WTC11 (cell line): ENCODE measurements around the gene R3HDM4. TPM values are rescaled to one million over a fixed set of nuclear protein-coding genes. Genes with fewer than 3 reads are reported as not detected.

Experiments used
- ATAC-seq: fragments of 200-7000 bp; cut with Tn5 transposase; 2 replicates; pipeline ENCODE4 v1.10.0; 2021; ENCODE audit warnings: mild to moderate bottlenecking, moderate library complexity
- CTCF ChIA-PET: fragments of 300-600 bp; sonication (Branson Sonifier 250); formaldehyde crosslinking; loops from one replicate; lab custom pipeline; 2021; ENCODE audit warnings: antibody characterized with exemption; lab: Charles Lee
- POLR2A ChIA-PET: fragments of 350-600 bp; sonication (Branson Sonifier 250); formaldehyde crosslinking; loops from one replicate; lab custom pipeline; 2021; ENCODE audit warnings: antibody characterized with exemption; lab: Charles Lee
- DNase-seq: peaks from one replicate; pipeline ENCODE4 v3.0.0; 2021; ENCODE audit warnings: low spot score
- H3K27ac Mint-ChIP-seq: 2 replicates; pipeline ENCODE4 v1.8.0; 2021; ENCODE audit warnings: mixed read lengths
- H3K27me3 Mint-ChIP-seq: 2 replicates; pipeline ENCODE4 v1.8.0; 2021; ENCODE audit warnings: low read depth, mild to moderate bottlenecking, moderate library complexity, mixed read lengths
- H3K36me3 Mint-ChIP-seq: 2 replicates; pipeline ENCODE4 v1.8.0; 2021; ENCODE audit warnings: mixed read lengths
- H3K4me1 Mint-ChIP-seq: 2 replicates; pipeline ENCODE4 v1.8.0; 2022; ENCODE audit warnings: mixed read lengths
- H3K4me3 Mint-ChIP-seq: 2 replicates; pipeline ENCODE4 v1.8.0; 2021; ENCODE audit warnings: mild to moderate bottlenecking, moderate library complexity, mixed read lengths
- H3K9me3 Mint-ChIP-seq: 2 replicates; pipeline ENCODE4 v1.8.0; 2021; ENCODE audit warnings: mixed read lengths
- AR ChIP-seq: fragments of 250-450 bp; sonication (Bioruptor Pico); IDR thresholded peaks from 2 replicates; pipeline ENCODE4 v1.9.0; 2021; ENCODE audit warnings: mild to moderate bottlenecking
- ARID4B ChIP-seq: sonication (generic); formaldehyde crosslinking; IDR thresholded peaks from 2 replicates; pipeline ENCODE4 v1.8.0; 2023; ENCODE audit warnings: missing genetic modification reagents, mild to moderate bottlenecking, borderline replicate concordance
- ATF6 ChIP-seq: sonication (generic); formaldehyde crosslinking; IDR thresholded peaks from 2 replicates; pipeline ENCODE4 v1.8.1; 2023; ENCODE audit warnings: mild to moderate bottlenecking, missing genetic modification reagents
- EMX1 ChIP-seq: fragments of 250-450 bp; sonication (Bioruptor Pico); IDR thresholded peaks from 2 replicates; pipeline ENCODE4 v1.8.0; 2021; ENCODE audit warnings: mild to moderate bottlenecking
- FOXJ3 ChIP-seq: sonication (generic); formaldehyde crosslinking; IDR thresholded peaks from 2 replicates; pipeline ENCODE4 v1.9.0; 2021; ENCODE audit warnings: missing genetic modification reagents, mild to moderate bottlenecking, borderline replicate concordance
- RORB ChIP-seq: fragments of 250-450 bp; sonication (Bioruptor Pico); IDR thresholded peaks from 2 replicates; pipeline ENCODE4 v1.9.0; 2021; ENCODE audit warnings: mild to moderate bottlenecking
- SMAD3 ChIP-seq: sonication (generic); formaldehyde crosslinking; IDR thresholded peaks from 2 replicates; pipeline ENCODE4 v1.8.0; 2022; ENCODE audit warnings: missing genetic modification reagents, mild to moderate bottlenecking, borderline replicate concordance
- SMAD4 ChIP-seq: sonication (generic); formaldehyde crosslinking; IDR thresholded peaks from 2 replicates; pipeline ENCODE4 v1.8.0; 2022; ENCODE audit warnings: mild to moderate bottlenecking, missing genetic modification reagents
- TCF7 ChIP-seq: sonication (generic); formaldehyde crosslinking; IDR thresholded peaks from 2 replicates; pipeline ENCODE4 v1.8.0; 2022; ENCODE audit warnings: mild to moderate bottlenecking, low read depth, missing genetic modification reagents, moderate library complexity
- USF1 ChIP-seq: sonication (generic); formaldehyde crosslinking; IDR thresholded peaks from 2 replicates; pipeline ENCODE4 v1.8.0; 2022; ENCODE audit warnings: mild to moderate bottlenecking, missing genetic modification reagents
- USF2 ChIP-seq: sonication (generic); formaldehyde crosslinking; IDR thresholded peaks from 2 replicates; pipeline ENCODE4 v1.8.1; 2023; ENCODE audit warnings: mild to moderate bottlenecking, missing genetic modification reagents, moderate library complexity
- ZBTB43 ChIP-seq: sonication (generic); formaldehyde crosslinking; IDR thresholded peaks from 2 replicates; pipeline ENCODE4 v1.8.1; 2023; ENCODE audit warnings: mild to moderate bottlenecking, missing genetic modification reagents
- ZNF219 ChIP-seq: sonication (generic); formaldehyde crosslinking; IDR thresholded peaks from 2 replicates; pipeline ENCODE4 v1.8.0; 2023; ENCODE audit warnings: missing genetic modification reagents, mild to moderate bottlenecking, borderline replicate concordance
- ZNF423 ChIP-seq: fragments of 250-450 bp; sonication (Bioruptor Pico); IDR thresholded peaks from 2 replicates; pipeline ENCODE4 v2.1.2; 2022; ENCODE audit warnings: mild to moderate bottlenecking, moderate library complexity
- ZNF425 ChIP-seq: fragments of 250-450 bp; sonication (Bioruptor Pico); conservative IDR thresholded peaks from 2 replicates; pipeline ENCODE4 v1.9.0; 2021; ENCODE audit warnings: mild to moderate bottlenecking
- total RNA-seq: library from RNA; stranded (reverse); gene quantifications from 3 replicates; pipeline ENCODE4 v1.2.3, GENCODE V29; 2021

R3HDM4 gene
- total RNA-seq, 1 experiment from 2014 or later = 99.5 TPM

- TF ChIP-seq ARID4B (CRISPR knock-in tag) (no peak), ZNF425 (CRISPR knock-in tag) (no peak), AR (CRISPR knock-in tag) (no peak), ZNF219 (no peak), TCF7 (no peak)
Measured at GRCh38 chr19:947707-948539, 34.9 kb upstream of the R3HDM4 start (continued).

GRCh38 chr19:947090-947706, 34.2 kb upstream of the R3HDM4 start:
- ChIA-PET POLR2A (interaction anchor here (0.7 kb wide), 1 partner anchor 29 kb away, joined by 3 read pairs; no protein-coding TSS in a partner anchor), CTCF (interaction anchor here (0.9 to 1.0 kb wide), 2 partner anchors 9 to 13 kb away, joined by 3 to 4 read pairs; no protein-coding TSS in a partner anchor)
- Mint-ChIP-seq H3K9me3 (no peaks in the 10 kb centered on the region), H3K36me3 (peaks cover 12% of the 10 kb centered on the region), H3K4me3 (no peak overlapping the region), H3K27ac (no peak overlapping the region), H3K4me1 (no peaks in the 10 kb centered on the region), H3K27me3 (no peaks in the 10 kb centered on the region)
- DNase-seq (no peak), ATAC-seq (no peak)
- TF ChIP-seq EMX1 (CRISPR knock-in tag) (no peak), ZBTB43 (CRISPR knock-in tag) (no peak), SMAD3 (CRISPR knock-in tag) (no peak), ATF6 (no peak), AR (CRISPR knock-in tag) (no peak), SMAD4 (CRISPR knock-in tag) (no peak), FOXJ3 (CRISPR knock-in tag) (no peak), USF1 (CRISPR knock-in tag) (no peak), RORB (CRISPR knock-in tag) (no peak), ZNF423 (CRISPR knock-in tag) (no peak), USF2 (CRISPR knock-in tag) (no peak)
